Thoracic aorta (tissue), 2 donors: Measurements from ENCODE around the gene XRCC6. TPM values are rescaled to one million over a fixed set of nuclear protein-coding genes. Genes with fewer than 3 reads are reported as not detected.
"Not testable (repeated sequence)": the region's sequence is repeated elsewhere in the genome, so short reads cannot be mapped to it uniquely, and the experiment has no call there.

Experiments used
- ATAC-seq: fragments of 150-250 bp; one replicate; pipeline ENCODE4 v1.8.0; 2017; ENCODE audit warnings: low read depth; ENCODE audit not compliant: insufficient number of reproducible peaks, low FRiP score
- DNase-seq: peaks from one replicate; pipeline ENCODE4 v3.0.0-alpha.2; 2020; ENCODE audit warnings: low spot score
- H3K27ac ChIP-seq, 2 donors: fragments of 200-600 bp; sonication (generic); 1 replicate in 1 of 2; 2 replicates in 1 of 2; pipeline ENCODE4 v1.5.1; 2016; ENCODE audit warnings: mild to moderate bottlenecking in 2 of 2, moderate library complexity in 2 of 2
- H3K27me3 ChIP-seq: fragments of 200-600 bp; sonication (generic); replicated peaks from 2 replicates; pipeline ENCODE4 v1.6.0; 2016; ENCODE audit warnings: mild to moderate bottlenecking; ENCODE audit not compliant: insufficient read depth
- H3K36me3 ChIP-seq: fragments of 200-600 bp; sonication (generic); one replicate; pipeline ENCODE4 v1.5.1; 2016
- H3K4me1 ChIP-seq, 2 donors: fragments of 200-600 bp; sonication (generic); 1 replicate in 1 of 2; 2 replicates in 1 of 2; pipeline versions ENCODE4 v1.5.1 to v1.6.0; 2016; ENCODE audit warnings: low read depth in 2 of 2, mild to moderate bottlenecking in 1 of 2; ENCODE audit not compliant: control insufficient read depth in 1 of 2
- H3K4me3 ChIP-seq: fragments of 200-600 bp; sonication (generic); 2 replicates; pipeline ENCODE4 v1.5.1; 2016; ENCODE audit warnings: mild to moderate bottlenecking
- H3K9me3 ChIP-seq: fragments of 200-600 bp; sonication (generic); 2 replicates; pipeline ENCODE4 v1.5.1; 2016
- total RNA-seq, 2 donors: library from RNA; depleted of rRNA; stranded (reverse); fragments of >200 nt; gene quantifications; one replicate each; pipeline versions ENCODE4 v1.1.0 to v1.2.3, GENCODE V29; 2016
- TF ChIP-seq, protein P1 (sequence below): fragments of 200-600 bp; sonication (generic); IDR thresholded peaks from one replicate; pipeline ENCODE4 v1.5.1; 2019; ENCODE audit warnings: antibody characterized with exemption

XRCC6 gene
- total RNA-seq, 2 donors from 2014 or later = 126 to 131 TPM

DNA sequence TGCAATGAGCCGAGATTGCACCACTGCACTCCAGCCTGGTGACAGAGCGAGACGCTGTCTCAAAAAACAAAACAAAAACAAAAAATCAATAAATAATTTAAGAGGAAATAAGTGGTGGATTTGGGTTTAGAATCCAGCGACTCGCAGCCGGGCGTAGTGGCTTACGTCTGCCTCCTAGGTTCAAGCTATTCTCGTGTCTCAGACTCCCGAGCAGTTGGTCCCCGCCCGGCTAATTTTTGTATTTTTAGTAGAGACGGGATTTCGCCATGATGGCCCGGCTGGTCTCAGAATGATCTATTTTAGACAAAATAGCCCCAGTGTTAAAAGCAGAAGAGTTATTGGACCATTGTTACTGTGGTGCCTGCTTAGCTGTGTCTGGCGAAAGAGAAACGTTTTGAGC lies 37.8 kb downstream of the XRCC6 start:
- ATAC-seq (no peak), DNase-seq (no peak)
- peaks cover 85% of the 10 kb centered on the region for H3K36me3 ChIP-seq
- no peaks in the 10 kb centered on the region for H3K9me3 ChIP-seq
- H3K4me1 ChIP-seq = no peaks in the 10 kb centered on the region
- H3K27ac ChIP-seq = no peak overlapping the region
- H3K27me3 ChIP-seq = no peaks in the 10 kb centered on the region
- H3K4me3 ChIP-seq = no peak overlapping the region
- TF ChIP-seq, protein P1, sequence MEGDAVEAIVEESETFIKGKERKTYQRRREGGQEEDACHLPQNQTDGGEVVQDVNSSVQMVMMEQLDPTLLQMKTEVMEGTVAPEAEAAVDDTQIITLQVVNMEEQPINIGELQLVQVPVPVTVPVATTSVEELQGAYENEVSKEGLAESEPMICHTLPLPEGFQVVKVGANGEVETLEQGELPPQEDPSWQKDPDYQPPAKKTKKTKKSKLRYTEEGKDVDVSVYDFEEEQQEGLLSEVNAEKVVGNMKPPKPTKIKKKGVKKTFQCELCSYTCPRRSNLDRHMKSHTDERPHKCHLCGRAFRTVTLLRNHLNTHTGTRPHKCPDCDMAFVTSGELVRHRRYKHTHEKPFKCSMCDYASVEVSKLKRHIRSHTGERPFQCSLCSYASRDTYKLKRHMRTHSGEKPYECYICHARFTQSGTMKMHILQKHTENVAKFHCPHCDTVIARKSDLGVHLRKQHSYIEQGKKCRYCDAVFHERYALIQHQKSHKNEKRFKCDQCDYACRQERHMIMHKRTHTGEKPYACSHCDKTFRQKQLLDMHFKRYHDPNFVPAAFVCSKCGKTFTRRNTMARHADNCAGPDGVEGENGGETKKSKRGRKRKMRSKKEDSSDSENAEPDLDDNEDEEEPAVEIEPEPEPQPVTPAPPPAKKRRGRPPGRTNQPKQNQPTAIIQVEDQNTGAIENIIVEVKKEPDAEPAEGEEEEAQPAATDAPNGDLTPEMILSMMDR = no peak

DNA sequence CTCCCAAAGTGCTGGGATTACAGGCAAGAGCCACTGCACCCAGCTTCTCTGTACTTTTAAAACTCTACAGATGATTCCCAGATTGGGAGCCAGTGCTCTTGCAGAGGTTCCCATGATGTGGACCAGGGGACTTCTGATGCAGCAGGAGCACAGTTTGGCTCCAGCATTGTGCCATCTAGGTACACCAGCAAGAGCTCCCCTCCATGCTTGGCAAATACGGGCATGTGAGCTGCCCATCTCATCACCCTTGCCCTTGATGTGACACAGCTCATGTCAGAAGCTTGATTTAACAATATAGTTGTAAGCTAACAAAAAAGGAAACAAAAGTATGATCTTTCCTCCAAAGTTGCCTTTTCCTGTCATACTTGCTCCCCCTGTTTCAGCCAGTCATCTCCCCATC lies 38.8 kb downstream of the XRCC6 start:
- H3K9me3 ChIP-seq = no peaks in the 10 kb centered on the region
- no peak for DNase-seq
- no peaks in the 10 kb centered on the region for H3K27me3 ChIP-seq
- no peaks in the 10 kb centered on the region for H3K4me1 ChIP-seq
- H3K4me3 ChIP-seq = no peak overlapping the region
- no peak for ATAC-seq
- H3K36me3 ChIP-seq = peaks cover 77% of the 10 kb centered on the region
- TF ChIP-seq, protein P1 = no peak
- H3K27ac ChIP-seq = no peak overlapping the region

DNA sequence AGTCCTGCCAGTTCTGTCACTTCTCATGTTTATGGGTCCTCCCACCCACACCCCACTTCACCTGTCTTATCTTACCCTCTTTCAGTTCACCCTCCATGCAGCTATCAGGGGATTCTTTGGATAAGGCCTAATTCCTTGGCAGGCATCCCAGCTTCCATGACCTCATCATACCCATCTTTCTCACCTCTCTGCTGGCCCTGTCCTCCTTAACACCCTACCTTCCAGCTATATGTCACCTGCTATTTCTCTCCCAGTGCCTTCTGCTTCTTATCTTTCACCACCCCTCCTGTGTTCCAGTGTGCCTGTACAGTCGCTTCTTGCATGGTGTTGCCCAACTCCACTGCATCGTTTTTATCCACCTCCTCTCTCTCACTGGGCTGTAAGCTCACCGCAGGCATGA lies 39.3 kb downstream of the XRCC6 start:
- Histone ChIP-seq H3K27me3 (no peaks in the 10 kb centered on the region), H3K4me3 (no peak overlapping the region), H3K4me1 (no peaks in the 10 kb centered on the region), H3K36me3 (peaks cover 78% of the 10 kb centered on the region), H3K27ac (no peak overlapping the region), H3K9me3 (no peaks in the 10 kb centered on the region)
- ATAC-seq = no peak
- TF ChIP-seq, protein P1 = no peak
- no peak for DNase-seq

DNA sequence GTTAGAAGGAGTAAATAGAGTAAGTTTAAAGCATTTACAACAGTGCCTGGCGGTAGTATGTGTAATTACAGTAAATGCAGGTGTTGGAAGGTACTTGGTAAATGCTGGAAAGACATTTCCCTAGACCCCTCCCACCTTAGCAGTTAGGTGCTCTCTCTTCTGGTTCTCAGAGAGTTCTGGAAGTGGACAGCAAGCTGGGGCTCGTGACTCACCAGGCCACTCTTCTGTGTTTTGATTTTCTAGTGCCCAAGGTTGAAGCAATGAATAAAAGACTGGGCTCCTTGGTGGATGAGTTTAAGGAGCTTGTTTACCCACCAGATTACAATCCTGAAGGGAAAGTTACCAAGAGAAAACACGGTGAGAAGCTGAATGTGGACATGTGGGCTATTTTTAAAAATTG lies 40.0 kb downstream of the XRCC6 start:
- Histone ChIP-seq H3K4me1 (no peaks in the 10 kb centered on the region), H3K27me3 (no peaks in the 10 kb centered on the region), H3K36me3 (peaks cover 73% of the 10 kb centered on the region), H3K4me3 (no peak overlapping the region), H3K27ac (no peak overlapping the region), H3K9me3 (no peaks in the 10 kb centered on the region)
- no peak for DNase-seq
- TF ChIP-seq, protein P1 = no peak
- ATAC-seq = no peak

DNA sequence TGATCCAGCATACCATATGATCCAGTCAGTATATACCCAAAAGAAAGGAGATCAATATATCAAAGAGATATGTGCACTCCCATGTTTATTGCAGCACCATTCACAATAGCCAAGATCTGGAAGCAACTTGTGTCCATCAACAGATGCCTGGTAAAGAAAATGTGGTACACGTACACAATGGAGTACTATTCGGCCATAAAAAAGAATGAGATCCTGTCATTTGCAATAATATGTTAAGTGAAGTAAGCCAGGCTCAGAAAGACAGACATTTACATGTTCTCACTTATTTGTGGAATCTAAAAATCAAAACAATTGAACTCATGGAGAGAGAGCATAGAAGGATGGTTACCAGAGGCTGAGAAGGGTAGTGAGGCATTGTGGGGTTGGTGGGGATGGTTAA lies 40.6 kb downstream of the XRCC6 start:
- Histone ChIP-seq H3K4me1 (no peaks in the 10 kb centered on the region), H3K9me3 (no peaks in the 10 kb centered on the region), H3K36me3 (peaks cover 69% of the 10 kb centered on the region), H3K4me3 (no peak overlapping the region), H3K27ac (no peak overlapping the region), H3K27me3 (no peaks in the 10 kb centered on the region)
- DNase-seq (no peak), ATAC-seq (no peak)
- TF ChIP-seq, protein P1 = no peak

DNA sequence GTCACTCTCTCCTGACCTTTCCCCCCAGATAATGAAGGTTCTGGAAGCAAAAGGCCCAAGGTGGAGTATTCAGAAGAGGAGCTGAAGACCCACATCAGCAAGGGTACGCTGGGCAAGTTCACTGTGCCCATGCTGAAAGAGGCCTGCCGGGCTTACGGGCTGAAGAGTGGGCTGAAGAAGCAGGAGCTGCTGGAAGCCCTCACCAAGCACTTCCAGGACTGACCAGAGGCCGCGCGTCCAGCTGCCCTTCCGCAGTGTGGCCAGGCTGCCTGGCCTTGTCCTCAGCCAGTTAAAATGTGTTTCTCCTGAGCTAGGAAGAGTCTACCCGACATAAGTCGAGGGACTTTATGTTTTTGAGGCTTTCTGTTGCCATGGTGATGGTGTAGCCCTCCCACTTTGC lies 42.5 kb downstream of the XRCC6 start:
- H3K27ac ChIP-seq, H3K9me3 ChIP-seq, H3K4me3 ChIP-seq, ATAC-seq, DNase-seq, H3K27me3 ChIP-seq, H3K4me1 ChIP-seq: not testable (repeated sequence)
- peaks cover 52% of the 10 kb centered on the region for H3K36me3 ChIP-seq
